ENCODE measurements around the gene SMG5. TPM values are rescaled to one million over a fixed set of nuclear protein-coding genes. Genes with fewer than 3 reads are reported as not detected.

The SMG5 gene
- total and polyA plus RNA-seq, 2 experiments from 2014 or later, result 54.9 to 65.9 TPM

DNA sequence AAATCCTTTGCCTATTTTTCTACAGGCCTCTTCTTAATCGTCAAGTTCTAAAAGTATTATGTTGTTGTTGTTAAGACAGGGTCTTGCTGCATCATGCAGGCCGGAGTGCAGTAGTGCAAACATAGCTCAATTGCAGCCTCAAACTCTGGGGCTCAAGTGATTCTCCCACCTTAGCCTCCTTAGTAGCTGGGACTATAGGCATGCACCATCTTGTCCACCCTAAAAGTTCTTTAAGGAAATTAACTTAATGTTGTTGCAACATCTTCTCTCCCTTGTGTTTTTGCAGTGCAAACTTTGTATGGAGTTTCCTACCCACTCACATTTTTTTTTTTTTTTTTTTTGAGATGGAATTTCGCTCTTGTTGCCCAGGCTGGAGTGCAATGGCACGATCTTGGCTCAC lies 20.6 kb upstream of the SMG5 start:
- Histone ChIP-seq H3K4me1 (ENCODE audit: insufficient read depth) (no peaks in the 10 kb centered on the region), H4K20me1 (ENCODE audit: insufficient read depth, poor library complexity, severe bottlenecking) (no peaks in the 10 kb centered on the region), H3K36me3 (replicated peaks; ENCODE audit: insufficient read depth, low read depth) (no peaks in the 10 kb centered on the region), H3K9me3 (ENCODE audit: low read depth) (no peaks in the 10 kb centered on the region), H3K27me3 (no peaks in the 10 kb centered on the region), H3K79me2 (no peaks in the 10 kb centered on the region), H3K9me2 (replicated peaks; ENCODE audit: insufficient read depth) (no peaks in the 10 kb centered on the region), H3K4me2 (no peak overlapping the region), H3K4me3 (no peak overlapping the region), H3K27ac (no peak overlapping the region), H2AFZ (no peak overlapping the region)
- no peak for DNase-seq (ENCODE audit: low spot score)
- WGBS (ENCODE audit: low lambda C conversion rate, missing lambda C conversion rate), result 100% methylated on average over 4 of the region's 4 CpGs
- TF ChIP-seq CTCF (IDR thresholded peaks at IDR 0.05; ENCODE audit: poor library complexity) (no peak), EZH2 (IDR thresholded peaks at IDR 0.05; ENCODE audit: borderline replicate concordance) (no peak), EZH2phosphoT487 (IDR thresholded peaks at IDR 0.05; ENCODE audit: low read depth, severe bottlenecking, unreplicated experiment) (no peak)

- no peak within 1 kb of the TSS for H3K27ac ChIP-seq
- H2AFZ ChIP-seq, result no peak within 1 kb of the TSS
- H3K9me3 ChIP-seq (ENCODE audit: low read depth), result no peaks in the 10 kb centered on the region
- no peaks in the 10 kb centered on the region for H3K9me2 ChIP-seq (replicated peaks; ENCODE audit: insufficient read depth)
- peaks cover 15% of the 10 kb centered on the region for H3K79me2 ChIP-seq
- no peak for TF ChIP-seq CTCF (IDR thresholded peaks at IDR 0.05; ENCODE audit: poor library complexity)
- no peak for TF ChIP-seq EZH2phosphoT487 (IDR thresholded peaks at IDR 0.05; ENCODE audit: low read depth, severe bottlenecking, unreplicated experiment)
- H3K27me3 ChIP-seq, result no peaks in the 10 kb centered on the region
- no peak within 1 kb of the TSS for H3K4me3 ChIP-seq
- H4K20me1 ChIP-seq (ENCODE audit: insufficient read depth, poor library complexity, severe bottlenecking), result no peaks in the 10 kb centered on the region
- H3K4me2 ChIP-seq, result no peak within 1 kb of the TSS
- WGBS (ENCODE audit: low lambda C conversion rate, missing lambda C conversion rate), result 90% methylated on average over 19 of the region's 19 CpGs
- H3K36me3 ChIP-seq (replicated peaks; ENCODE audit: insufficient read depth, low read depth), result no peaks in the 10 kb centered on the region
- H3K4me1 ChIP-seq (ENCODE audit: insufficient read depth), result peaks cover 5% of the 10 kb centered on the region
- DNase-seq (ENCODE audit: low spot score), result no peak
Measured at GRCh38 chr1:156298852-156299357, 16.3 kb upstream of the SMG5 start, which contains the start of gene VHLL. TSS of gene VHLL (minus strand) at chr1:156299307. CDS start at chr1:156299189, 118 bp downstream.

DNA sequence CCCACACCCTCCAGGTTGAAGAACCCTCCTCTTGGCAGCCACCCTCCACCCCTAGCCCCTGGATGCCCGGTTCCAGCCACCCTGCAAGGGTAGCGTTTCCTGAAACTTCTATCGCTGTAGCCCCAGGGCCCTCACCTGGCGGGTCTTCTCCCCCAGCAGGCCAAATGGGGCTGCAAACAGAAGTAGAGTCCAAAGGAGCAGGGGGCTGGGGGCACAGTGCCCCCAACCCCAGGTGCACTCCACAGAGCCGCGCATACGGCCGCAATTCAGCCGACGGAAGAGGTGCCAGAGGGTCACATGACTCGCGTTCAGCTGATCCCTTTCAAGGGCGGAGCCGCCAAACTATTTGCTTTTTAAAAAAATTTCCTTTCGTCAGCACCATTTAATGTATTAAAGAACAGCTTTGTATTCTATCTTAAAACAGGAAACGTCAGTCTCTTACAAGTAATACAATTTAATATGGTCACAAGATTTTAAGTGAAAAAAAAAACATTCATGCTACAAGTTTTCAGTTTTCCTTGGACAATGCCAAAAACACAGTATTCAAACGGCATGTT lies 12.8 kb upstream of the SMG5 start, which contains the start of gene GLMP:
TSS of gene GLMP (minus strand) at position 289 of the 557 bp plus-strand sequence. CDS start at position 255, 34 bp downstream.
- Histone ChIP-seq H3K9me2 (replicated peaks; ENCODE audit: insufficient read depth) (no peaks in the 10 kb centered on the region), H2AFZ (peak within 1 kb of the TSS; percentile 25), H4K20me1 (ENCODE audit: insufficient read depth, poor library complexity, severe bottlenecking) (no peaks in the 10 kb centered on the region), H3K27ac (no peak within 1 kb of the TSS), H3K27me3 (no peaks in the 10 kb centered on the region), H3K4me1 (ENCODE audit: insufficient read depth) (peaks cover 24% of the 10 kb centered on the region), H3K79me2 (peaks cover 20% of the 10 kb centered on the region), H3K4me2 (peak within 1 kb of the TSS; percentile 70), H3K36me3 (replicated peaks; ENCODE audit: insufficient read depth, low read depth) (no peaks in the 10 kb centered on the region), H3K9me3 (ENCODE audit: low read depth) (no peaks in the 10 kb centered on the region), H3K4me3 (peak within 1 kb of the TSS; percentile 77)
- no peak for TF ChIP-seq EZH2phosphoT487 (IDR thresholded peaks at IDR 0.05; ENCODE audit: low read depth, severe bottlenecking, unreplicated experiment)
- TF ChIP-seq CTCF (IDR thresholded peaks at IDR 0.05; ENCODE audit: poor library complexity), result no peak
- TF ChIP-seq EZH2 (IDR thresholded peaks at IDR 0.05; ENCODE audit: borderline replicate concordance), result no peak
- DNase-seq (ENCODE audit: low spot score), result peak; percentile 87
- 5% methylated on average over 17 of the region's 17 CpGs for WGBS (ENCODE audit: low lambda C conversion rate, missing lambda C conversion rate)
